UCSD-AML1 (cell line): Measurements from ENCODE around the gene TGM2.

Experiments used
- DNase-seq: peaks from one replicate; lab custom pipeline; 2025; ENCODE audit not compliant: unreplicated experiment; lab: John Stamatoyannopoulos, UW

TGM2 gene

DNA sequence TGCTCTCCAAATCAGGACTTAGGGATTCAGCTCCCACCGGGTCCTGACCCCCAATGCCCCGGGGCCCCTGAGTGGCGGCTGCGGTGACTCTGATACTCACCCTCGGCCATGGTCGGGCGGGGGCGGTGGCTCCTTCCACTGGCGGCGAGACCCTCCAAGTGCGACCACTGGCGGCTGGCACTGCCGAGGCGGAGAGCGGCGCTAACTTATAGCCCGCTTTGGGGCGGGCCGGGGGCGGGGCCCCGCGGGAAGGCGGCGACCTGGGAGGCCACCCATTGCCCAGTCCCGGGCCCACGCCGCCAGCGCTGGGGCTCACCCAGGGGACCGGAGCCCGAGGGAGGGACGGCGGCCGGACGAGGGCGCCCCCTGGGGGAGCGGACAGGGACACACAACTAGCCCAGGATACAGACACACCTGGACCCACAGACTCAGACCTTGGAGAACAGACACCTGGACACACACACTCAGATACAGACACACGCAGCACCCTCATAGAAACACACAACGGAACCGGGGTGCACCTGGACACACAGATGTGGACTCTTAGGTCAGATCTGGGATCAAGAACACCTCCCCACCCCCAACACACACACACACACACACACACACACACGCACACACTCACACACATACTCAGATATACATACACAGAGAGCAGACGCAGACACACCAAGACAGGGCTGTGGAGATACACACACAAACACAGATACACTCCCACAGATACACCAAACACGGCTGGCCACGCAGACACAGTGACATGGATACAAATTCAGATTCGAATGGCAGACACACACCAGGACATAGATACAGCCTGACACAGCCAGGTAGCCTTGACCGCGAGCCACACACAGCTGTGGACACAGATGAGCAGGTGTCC is at the start of gene TGM2:
Gene TGM2, minus strand, starts transcription at position 182 of the 877 bp plus-strand sequence. Its CDS starts 72 bp downstream, at position 110.
- peak; percentile 69 for DNase-seq

GRCh38 chr20:38214256-38215193 is 49.5 kb upstream of the TGM2 start:
- DNase-seq, result no peak

DNA sequence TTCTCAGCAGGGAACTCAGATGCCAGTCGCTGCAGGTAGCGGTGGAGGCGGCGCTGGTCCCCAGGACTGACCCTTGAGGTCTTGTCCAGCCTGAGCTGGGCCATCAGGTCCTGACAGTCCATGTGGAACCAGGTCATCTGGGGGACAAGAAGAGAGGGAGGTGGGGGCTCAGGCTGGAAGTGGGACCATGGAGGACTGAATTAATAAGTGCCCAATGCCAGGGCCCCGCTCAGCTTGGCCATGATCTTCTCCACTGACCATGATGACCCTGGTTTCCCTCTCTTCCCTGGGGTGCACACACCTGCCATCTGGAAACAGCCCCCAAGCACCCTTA is 48.5 kb upstream of the TGM2 start:
- no peak for DNase-seq

DNA sequence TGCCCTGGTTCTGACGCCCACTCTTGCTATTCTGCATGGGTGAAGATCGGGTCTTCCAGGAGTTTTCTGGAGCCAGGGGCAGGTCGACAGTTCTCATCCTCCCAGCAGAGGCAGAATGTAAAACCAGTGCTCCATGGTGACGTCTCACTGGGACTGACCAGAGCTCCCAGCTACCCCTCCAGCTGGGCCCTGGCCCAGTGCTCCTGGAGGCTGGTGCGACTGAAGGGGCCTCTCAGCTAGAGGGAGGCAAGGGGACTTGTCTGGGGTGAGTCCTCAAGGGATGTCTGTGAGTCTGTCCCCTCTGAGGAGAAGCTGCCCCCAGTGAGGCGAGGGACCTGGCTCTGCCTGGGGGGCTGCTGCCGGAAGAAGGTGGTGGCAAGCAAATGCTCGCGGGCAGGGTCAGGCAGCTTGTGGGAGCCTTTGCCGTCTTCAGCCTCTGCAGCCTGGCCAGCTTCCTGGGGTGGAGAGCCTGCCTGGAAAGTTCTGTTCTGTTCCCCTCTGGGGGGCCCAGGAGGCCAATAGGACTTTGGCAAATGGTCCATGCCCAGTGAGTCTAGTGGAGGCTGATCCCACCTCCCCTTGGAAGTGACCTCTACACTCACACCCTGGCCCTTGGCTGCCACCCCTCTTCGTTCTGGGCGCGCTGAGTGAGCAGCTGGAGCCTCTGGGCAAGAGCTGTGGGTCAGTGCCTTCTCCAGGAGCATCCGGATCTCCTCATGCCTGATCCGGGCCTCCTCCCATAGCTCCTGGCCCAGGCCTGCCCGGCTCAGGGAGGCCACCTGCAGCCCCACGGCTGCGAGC is 47.9 kb upstream of the TGM2 start:
- DNase-seq, result no peak

- DNase-seq, result no peak
Observed at GRCh38 chr20:38211200-38212097, 46.4 kb upstream of the TGM2 start.

DNA sequence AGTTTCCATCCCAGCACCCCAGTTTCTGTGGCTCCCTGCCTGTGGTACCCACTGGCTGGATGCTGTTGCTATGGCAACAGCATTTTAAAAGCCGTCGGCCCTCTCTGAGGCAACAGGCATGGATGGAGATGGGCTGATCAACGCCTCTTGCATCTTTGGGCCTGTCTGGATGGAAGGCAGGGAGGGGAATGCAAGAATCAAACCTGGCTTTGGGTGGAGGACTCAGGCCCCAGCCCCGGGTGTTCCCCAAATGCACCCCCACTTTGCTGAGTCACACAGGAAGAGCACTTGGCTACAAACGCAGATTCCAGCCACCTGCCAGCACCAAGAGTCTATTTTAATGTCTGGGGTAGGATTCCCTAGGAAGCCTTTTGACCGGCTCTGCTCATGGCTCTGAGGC is 45.7 kb upstream of the TGM2 start:
- no peak for DNase-seq

DNA sequence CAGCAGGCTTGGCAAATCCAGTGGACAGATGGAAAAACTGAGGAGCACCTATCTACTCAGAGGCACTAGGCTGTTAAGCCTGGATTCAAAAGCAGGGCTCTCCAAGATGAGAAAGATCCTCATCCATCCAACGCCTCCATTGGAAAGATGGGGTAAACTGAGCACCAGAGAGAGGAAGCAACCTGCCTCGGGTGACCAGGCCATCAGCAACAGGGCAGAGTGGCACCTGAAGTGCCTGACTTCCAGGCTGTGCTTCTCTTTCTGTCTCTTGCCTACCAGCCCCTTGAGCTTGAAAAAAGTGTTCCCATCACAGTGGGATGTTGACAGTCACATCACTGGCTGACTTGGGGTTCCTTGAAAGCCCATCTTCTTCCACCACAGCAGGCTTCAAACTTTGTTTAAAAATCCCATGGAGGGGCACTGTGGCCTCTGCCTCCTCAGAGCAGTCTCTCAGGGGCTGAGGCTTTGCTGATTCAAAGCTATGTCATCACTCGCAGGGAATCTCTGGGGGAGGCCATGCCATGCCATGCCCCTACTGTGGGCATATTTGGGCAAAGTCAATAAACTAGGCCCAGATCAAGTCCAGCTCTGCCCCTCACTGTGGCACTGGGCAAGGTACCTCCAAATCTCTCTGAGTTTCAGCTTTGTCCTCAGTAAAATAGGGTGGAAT is 44.8 kb upstream of the TGM2 start:
- DNase-seq, result no peak

DNA sequence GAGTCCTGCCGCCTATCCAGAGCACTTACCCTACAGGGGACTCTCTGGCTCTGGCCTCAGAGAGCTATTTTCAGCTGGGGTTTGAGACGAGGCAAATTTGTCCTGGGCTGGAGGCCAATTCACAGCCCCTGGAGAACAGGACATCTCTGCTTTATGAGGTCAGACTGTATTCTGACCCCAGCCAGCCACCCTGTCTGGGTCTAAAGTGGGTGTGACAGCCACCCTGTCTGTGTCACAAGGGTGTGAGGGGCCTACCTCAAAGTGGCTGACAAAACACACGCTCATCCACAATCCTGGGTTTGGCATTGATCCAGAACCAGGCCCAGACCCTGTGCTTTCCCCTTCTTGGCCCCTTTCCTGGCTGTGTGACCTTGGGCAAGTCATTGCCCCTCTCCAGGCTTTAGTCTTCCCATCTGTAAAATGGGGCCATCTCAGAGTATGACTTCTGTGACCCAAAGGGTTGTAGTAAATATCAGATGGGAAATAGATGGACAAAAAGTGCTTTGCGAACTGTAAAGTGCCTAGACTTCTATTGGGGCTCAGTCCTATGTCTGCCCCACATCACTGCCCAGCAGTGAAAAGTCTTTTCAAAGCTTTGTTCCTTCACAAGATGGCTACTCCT is 44.1 kb upstream of the TGM2 start:
- no peak for DNase-seq

DNA sequence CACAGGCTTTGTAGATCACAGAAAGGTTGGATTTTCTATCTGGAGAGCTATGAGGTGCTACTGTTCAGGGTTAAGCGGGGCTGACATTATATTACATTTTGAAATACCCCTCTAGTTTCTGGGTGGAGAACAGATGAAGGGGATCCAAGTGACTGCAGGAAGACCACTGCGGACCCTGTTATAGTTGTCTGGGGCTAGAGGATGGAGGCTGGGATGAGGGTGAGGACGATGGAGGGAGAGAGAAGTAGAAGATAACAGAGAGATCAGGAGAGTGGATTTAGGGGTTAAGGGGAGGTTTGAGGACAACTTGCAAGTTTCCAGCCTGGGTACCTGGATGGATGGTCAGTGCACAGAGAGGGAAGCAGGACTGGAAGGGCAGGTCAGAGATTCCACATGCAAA is 43.5 kb upstream of the TGM2 start:
- no peak for DNase-seq

DNA sequence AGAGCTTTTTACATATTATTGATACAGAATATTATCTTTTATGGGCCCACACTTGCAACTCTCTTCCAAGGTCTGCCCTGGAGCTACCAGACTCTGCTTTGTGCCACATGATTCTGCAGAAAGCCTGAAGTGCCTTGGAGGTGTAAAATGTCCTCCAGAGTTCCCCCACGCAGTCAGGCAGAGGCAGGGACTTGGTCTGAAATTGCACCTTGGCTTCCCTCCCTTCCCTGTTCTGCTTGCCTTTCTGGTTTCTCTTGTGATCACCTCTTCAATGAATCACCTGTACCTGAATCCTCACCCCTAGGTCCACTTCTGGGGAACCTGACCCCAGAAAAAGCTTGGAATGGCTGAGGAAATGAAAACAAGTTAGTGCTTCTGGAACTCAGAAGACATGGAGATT is 43.0 kb upstream of the TGM2 start:
- no peak for DNase-seq

DNA sequence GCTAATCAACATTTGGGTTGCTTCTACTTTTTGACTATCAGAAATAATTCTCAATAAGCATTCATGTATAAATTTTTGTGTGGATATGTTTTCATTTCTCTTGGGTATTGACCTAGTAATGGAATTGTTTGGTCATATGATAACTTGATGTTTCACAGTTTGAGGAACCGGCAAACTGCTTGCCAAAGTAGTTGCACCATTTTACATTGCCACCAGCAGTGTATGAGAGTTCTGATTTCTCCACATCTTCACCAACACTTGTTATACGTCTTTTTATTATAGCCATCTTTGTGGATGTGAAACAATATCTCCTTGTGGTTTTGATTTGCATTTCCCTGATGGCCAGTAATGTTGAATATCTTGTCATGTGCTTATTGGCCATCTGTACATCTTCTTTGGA is 42.6 kb upstream of the TGM2 start:
- DNase-seq, result no peak

DNA sequence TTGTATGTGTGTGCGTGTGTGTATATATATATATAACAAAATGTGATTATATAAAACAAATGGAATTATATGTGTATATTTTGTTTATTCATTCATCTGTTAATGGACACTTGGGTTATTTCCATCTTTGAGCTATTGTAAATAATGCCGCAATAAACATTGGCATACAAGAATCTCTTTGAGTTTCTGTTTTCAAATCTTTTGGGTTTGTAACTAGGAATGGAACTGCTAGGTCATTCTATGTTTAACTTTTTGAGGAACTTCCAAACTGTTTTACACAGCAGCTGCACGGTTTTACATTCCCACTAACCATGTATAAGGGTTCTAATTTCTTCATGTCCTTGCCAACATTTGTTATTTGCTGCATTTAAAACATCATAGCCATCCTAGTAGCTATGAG is 39.9 kb upstream of the TGM2 start:
- DNase-seq, result no peak

DNA sequence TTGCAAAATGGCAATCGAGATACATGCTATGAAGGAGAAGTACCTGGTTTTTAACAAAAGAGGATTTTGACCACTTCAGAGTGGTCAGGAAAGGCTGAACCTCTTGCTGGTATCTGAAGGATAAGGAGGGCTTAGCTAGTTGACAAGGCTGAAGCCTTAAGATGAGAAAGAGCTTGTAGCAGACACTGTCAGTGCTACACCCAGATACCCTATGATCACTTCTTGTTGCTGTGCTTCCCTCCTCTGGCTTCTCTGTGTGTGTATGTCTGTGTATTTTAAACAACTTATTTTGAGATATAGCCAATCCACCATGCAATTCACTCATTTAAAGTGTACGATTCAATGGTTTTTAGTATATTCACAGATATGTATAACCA is 38.9 kb upstream of the TGM2 start:
- no peak for DNase-seq

DNA sequence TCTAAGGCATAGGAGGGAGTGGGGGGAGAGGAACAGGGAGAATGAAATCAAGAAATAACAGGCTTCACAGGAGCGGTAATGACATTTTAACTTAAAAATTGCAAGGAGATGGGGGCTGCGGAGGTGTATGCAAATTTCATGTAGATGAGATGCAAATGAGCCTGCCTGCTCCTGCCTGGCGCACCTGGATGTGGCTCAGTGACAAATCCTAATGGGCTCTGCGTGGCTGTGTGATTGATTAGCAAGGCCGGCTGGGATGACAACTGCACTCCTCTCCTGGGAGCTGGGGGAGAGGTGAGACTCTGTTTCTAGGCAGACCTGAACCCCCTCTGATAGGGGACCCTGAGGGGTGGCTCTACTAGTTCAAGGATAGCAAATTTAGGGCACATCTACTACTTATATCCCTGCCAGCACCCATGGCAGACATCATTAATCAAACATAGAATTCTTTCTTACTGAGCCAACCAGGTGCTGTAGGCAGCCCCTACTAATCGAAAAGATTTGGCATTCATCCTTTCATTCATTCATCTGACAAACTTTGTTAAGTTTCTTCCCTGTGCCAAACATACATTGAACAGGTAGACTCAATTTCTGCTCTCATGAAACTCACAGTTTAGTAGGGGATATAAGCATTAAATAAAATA is 38.4 kb upstream of the TGM2 start:
- no peak for DNase-seq

GRCh38 chr20:38202982-38203293 is 37.9 kb upstream of the TGM2 start:
- DNase-seq, result no peak

GRCh38 chr20:38202153-38202981 is 37.3 kb upstream of the TGM2 start:
- no peak for DNase-seq

DNA sequence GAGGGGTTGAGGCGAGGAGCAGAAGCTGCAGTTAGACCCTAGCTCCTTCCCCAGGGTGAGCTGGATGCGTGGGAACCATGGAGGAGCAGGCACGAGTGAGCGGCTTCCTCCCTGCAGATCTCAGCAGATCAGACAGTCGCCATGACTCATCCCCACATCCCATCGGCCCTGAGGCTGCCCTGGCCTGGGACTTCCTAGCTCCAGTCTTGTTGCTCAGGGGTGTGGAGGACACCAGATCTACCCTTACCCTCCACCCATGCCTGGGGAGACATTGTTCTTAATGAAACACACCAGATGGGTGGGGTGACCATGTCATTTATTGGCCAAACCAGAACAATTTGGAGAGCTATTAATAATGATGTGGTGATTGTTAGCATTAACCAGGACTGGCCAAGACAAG is 36.3 kb upstream of the TGM2 start:
- peak; percentile 20 for DNase-seq

DNA sequence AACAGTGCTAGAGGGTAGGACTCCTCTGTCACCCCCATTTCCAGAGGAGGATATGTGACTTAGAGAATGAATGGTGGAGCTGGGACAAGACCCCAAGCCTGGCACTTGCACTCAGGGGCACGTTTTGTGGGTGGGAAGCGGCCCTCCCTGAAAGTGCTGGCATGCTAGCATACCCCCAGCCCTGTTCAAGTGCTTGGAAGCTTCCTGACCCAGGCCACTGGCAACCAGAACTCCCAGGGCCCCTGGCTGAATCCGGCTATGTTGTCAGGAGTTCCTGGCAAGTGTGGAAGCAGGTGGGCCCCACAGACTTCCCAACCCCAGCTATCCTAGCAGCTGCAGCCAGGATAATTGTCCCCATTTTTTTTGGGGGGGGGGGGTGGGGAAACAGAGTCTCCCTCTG is 35.6 kb upstream of the TGM2 start:
- no peak for DNase-seq
